ENCODE results near the gene PRDM11.

Gene PRDM11

DNA sequence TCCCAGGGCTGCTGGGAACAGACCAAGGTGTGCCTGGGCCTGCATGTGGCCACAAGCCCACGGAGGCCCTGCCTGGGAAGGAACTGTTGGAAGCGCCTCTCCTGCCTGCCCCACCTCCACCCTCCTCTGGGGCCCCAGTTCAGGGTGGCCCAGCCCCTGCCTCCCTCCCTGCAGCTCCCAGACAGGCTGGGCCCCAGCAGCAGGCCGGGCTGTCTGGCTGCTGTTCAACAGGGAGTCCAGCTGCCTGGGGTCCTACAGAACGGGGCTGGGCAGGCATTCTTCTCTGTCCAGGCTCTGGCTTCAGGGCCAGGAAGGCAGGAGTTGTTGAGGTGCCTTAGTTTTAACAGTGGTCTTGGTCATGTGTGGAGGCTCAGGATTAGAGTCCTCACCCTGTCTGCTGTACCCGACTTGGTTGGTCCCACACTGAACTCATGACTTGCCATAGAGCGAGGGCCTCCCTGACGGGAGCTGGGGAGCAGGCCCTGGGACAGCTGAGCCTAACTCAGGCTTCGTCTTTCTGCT lies 11.8 kb downstream of the PRDM11 start:
- DNase-seq: no peak

DNA sequence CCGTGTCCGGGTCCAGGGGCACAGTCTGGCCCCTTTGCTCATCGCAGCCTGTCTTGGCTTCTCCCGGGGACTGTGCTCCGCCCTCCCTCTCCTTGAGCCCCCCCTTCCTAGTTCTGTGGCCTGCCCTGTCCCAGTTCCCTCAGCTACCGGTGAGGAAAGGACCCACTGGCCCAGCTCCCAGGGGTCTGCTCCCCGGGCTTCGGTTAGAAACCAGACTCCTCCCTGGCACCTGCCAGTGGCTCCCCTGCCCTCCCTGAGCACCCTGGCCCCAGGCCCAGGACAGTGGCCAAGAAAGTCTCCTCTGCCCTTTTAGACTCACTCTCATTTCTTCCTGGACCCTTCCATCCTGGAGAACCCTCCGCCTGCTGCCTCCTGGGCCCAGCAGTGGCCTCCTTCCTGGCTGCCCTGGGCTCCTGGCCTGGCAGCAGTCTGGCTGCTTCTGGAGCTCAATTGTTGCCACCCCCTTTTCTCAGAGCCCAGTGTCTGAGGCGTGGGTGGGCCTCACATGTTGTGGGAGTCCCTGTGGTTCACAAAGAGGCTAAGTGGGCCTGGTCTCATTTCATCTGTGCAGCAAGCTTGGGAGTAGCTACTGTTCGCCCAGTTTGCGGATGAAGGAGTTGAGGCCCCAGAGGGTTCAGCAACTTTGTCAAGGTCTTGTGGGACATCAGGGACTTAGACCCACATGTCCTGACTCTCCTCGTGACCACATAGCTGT lies 12.6 kb downstream of the PRDM11 start:
- DNase-seq: no peak

GRCh38 chr11:45159781-45160365 lies 13.4 kb downstream of the PRDM11 start:
- DNase-seq: no peak

- no peak for DNase-seq
Measured at GRCh38 chr11:45161252-45162063, 15.0 kb downstream of the PRDM11 start.

DNA sequence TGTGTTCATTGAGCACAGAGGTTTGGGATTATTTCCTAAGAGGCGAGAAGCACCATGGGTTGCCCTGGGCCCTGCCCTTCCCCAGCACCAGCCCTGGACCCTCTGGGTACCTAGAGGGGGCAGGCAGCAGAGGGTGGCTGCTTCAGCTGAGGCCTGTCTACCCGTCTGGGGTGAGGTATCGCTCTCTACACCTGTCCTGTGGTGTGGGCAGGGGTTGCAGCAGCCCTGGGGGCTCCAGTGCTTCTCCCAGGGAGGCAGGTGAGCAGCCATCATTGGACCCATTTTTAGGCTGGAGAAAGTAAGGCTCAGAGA lies 15.6 kb downstream of the PRDM11 start:
- DNase-seq: no peak

DNA sequence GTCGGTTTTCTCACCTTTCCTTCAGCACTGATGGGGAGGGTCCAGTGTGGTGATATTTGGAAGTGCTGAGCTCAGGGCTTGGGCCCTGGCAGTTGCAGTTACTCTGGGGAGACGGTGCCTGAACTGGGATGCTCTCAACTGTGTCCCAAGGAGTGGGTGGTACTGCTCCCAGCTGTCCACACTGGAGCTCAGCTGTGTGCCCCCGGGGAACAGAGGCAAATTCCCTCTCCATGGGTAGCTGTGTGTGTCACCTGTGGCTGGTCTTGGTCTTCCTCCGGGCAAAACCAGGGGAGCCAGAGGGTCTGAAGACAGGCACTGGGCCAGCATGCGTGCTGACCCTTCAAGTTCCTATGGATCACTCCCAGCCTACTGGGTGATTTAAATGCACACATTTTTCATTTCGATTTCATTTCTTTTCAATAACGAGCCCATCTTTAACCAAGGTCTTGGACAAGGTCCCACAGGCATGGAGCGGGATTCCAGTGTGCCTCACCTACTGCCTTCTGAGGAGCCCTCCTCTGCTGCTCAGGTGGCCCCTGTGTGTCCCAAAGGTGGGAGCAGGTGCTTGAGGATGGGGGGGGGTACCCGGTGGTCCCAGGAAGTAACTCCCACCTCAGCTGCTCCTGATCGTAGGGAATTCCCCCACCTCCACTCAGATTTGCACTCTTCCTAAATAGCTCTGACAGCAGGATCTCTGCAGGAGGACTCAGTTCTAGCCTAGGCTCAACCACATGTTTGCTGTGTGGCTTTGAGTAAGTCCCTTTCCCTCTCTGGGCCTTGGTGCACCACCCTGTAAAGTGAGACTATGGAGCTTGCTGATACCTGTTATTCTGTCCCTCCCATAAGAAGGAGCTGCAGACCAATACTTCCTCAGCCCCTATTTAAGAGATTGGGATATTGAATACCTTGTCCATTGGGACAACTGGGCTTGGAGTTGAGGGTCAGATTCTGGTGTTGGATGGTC lies 16.8 kb downstream of the PRDM11 start:
- DNase-seq: no peak

DNA sequence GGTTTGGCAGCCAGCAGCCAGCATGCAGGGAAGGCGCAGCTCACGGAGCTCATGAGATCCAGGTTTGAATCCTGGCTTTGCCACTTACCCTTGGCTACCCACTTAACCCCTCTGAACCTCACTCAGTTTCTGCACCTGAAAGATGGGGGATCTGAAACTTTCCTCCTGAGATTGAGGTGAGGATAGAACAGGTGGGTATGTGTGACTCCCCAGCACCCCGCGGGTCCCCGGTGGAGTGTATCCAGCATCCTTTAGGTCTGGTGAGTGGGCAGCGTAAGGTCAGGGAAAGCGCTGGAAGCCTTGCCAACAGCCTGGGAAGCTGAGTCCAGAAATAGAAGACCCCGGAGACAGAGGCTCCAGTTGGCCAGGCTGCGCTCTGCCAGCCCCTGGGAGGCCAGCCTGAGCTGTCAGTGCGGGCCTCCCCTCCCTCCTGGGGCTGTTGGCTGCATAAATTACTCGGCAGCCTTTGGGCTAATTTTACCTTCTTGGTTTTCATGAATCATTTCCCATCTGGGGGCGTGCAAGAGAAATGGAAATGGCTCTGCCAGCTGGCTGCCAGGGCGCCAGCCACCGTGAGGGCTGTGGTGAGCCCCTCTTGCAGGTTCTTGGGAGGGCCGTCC lies 17.6 kb downstream of the PRDM11 start:
- DNase-seq: no peak

GRCh38 chr11:45165386-45165785 lies 18.9 kb downstream of the PRDM11 start:
- no peak for DNase-seq

GRCh38 chr11:45165806-45166603 lies 19.6 kb downstream of the PRDM11 start:
- DNase-seq: no peak

GRCh38 chr11:45166604-45166897 lies 20.1 kb downstream of the PRDM11 start:
- DNase-seq: no peak

- DNase-seq: no peak
Measured at GRCh38 chr11:45167283-45167682, 20.8 kb downstream of the PRDM11 start.

- no peak for DNase-seq
Measured at GRCh38 chr11:45168366-45169130, 22.1 kb downstream of the PRDM11 start.

DNA sequence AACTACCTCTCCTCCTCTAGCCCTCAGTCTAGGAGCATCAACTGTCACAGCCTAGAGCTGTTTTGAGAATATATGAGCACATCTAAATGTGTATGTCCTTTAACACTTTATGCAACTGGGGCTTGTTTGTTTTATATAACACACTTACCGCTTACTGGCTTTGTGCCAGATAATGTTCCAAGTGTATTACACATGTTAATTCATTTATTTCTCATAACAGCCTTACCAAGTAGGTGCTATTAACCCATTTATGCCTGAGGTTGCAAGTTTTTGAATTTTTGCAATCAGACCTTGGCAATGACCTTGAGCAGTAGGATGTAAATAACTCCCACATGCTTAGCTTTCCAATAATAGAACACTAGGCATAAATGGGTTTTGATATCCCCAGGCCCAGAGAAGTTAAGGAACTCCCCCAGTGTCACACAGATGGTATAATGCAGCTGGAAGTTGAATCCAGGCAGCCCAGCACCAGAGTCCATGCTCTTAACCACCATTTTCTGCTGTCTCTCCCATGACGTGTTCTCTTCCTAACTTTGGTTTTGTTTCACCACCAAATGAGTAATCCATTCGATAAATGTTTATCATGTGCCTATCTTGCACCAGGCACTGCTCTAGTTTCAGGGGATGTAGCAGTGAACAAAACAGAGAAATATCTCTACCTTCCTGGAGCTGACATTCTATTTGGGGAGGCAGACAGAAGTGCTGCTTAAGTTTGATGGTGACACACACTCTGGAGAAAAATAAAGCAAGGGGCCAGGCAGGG lies 23.1 kb downstream of the PRDM11 start:
- DNase-seq: no peak

GRCh38 chr11:45170484-45170883 lies 24.0 kb downstream of the PRDM11 start:
- DNase-seq: no peak

GRCh38 chr11:45171550-45171949 lies 25.1 kb downstream of the PRDM11 start:
- DNase-seq: no peak

DNA sequence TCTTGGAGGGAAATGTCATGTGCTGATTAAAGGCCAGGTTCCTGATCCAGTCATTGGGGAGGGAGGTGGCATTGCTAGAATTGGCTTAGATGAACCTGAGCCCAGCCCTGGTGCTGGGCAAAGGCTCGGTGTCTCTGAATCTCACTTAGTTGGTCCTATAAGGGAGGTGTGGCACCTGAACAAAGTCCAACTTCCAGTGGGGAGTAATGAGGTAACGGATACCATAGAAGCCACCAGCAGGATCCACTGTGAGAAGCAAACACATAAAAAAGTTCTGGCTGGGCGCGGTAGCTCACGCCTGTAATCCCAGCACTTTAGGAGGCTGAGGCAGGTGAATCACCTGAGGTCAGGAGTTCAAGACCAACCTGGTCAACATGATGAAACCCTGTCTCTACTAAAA lies 26.6 kb downstream of the PRDM11 start:
- no peak for DNase-seq

GRCh38 chr11:45174168-45174835 lies 27.9 kb downstream of the PRDM11 start:
- no peak for DNase-seq

DNA sequence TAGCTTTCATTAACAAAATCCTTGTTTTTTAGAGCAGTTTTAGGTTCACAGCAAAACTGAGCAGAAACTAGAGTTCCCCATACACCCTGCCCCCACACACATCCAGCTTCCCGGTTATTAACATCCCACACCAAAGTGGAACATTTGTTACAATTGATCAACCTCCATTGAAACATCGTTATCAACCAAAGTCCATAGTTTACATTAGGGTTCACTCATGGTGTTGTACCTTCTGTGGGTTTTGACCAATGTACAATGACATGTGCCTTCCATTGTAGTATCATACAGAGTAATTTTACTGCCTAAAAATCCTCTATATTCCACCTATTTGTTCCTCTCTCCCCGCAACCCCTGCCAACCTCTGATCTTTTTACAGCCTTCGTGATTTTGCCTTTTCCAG lies 28.5 kb downstream of the PRDM11 start:
- no peak for DNase-seq

GRCh38 chr11:45176996-45177395 lies 30.6 kb downstream of the PRDM11 start:
- no peak for DNase-seq

DNA sequence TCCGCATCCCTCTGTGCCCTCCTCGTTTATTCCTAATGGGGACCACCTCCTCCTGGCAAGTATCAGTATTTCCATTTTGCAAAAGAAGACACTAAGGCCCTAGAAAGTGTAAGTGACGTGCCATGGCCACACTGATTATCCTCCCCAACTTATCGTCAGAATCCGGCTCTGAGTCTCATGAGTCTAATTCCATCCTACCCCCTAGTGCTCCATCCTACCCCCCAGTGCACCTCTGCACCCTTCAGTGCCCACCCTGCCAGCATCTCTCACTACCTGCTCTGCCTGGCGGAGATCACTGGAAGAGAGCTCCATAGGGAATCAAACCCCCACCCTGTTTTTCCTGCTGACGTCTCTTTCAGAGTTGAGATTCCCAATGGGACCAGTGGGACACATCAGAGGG lies 31.8 kb downstream of the PRDM11 start:
- DNase-seq: no peak

All from activated CD8-positive, alpha-beta memory T cell treated with anti-CD3 and anti-CD28 coated beads, Interleukin-2, amount 50 U/mL, for 48 hours (primary cell).